BLaER1 (cell line): ENCODE results near the gene DNPEP.

ENCODE experiments used
- H3K27ac ChIP-seq: shearing (Covaris generic); formaldehyde crosslinking; 2 replicates; pipeline ENCODE4 v1.8.1; 2022
- H3K27me3 ChIP-seq: shearing (Covaris generic); formaldehyde crosslinking; 2 replicates; pipeline ENCODE4 v1.8.1; 2022
- H3K36me3 ChIP-seq: shearing (Covaris generic); formaldehyde crosslinking; 2 replicates; pipeline ENCODE4 v1.8.1; 2022
- H3K4me1 ChIP-seq: shearing (Covaris generic); formaldehyde crosslinking; 2 replicates; pipeline ENCODE4 v1.8.1; 2022
- H3K4me2 ChIP-seq: shearing (Covaris generic); formaldehyde crosslinking; 2 replicates; pipeline ENCODE4 v1.8.1; 2022
- H3K4me3 ChIP-seq: shearing (Covaris generic); formaldehyde crosslinking; 2 replicates; pipeline ENCODE4 v1.8.1; 2022
- H3K9ac ChIP-seq: shearing (Covaris generic); formaldehyde crosslinking; 2 replicates; pipeline ENCODE4 v1.8.1; 2022
- H3K9me3 ChIP-seq: shearing (Covaris generic); formaldehyde crosslinking; 2 replicates; pipeline ENCODE4 v1.8.1; 2022
- H4K20me1 ChIP-seq: shearing (Covaris generic); formaldehyde crosslinking; 2 replicates; pipeline ENCODE4 v1.8.1; 2022
- Cebpa-rat ChIP-seq: shearing (Covaris generic); IDR thresholded peaks from 2 replicates; pipeline ENCODE4 v1.8.1; 2022

Gene DNPEP

DNA sequence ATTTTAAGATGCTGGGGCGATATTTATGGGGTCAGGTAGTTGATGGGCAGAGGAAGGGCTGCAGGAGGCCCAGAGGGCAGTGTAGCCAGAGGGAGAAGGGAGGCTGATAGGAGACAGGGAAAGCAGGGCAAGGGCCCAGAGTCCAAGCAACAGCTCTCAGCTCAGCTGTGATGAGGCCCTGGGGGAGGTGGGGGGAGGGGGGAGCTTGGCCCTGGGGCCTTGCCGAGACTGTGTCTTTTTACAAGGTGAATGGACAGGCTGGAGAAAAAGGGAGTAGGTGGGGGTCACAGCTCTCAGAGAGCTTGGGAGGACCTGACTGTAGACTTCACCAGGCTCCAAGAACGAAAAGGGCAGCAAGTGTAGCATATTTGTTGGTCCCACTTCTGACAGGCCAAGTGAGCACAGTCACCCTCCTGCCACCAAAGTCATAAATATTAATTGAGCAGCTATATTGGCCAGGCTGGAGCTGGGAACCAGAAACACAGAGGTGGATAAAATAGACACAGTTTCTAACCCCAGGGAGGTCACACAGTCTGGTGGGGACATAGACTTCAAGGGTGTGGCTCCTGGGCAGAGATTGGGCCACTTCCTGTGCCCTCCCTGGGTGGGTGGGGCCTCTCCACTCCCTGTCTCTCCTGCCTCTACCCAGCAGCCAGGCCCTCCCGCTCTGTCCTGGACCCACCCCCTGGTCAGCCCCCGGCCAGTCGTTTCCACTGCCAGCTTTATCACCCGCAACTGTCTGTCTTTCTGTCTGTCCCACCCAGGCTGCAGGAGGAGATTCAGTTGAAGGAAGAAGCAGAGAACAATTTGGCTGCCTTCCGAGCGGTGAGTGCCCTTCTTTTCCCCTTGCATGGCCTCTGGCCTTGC, 31.9 kb upstream of the DNPEP start:
- TF ChIP-seq Cebpa-rat = no peak
- Histone ChIP-seq H4K20me1 (no peaks in the 10 kb centered on the region), H3K9me3 (no peaks in the 10 kb centered on the region), H3K4me1 (peaks cover 29% of the 10 kb centered on the region), H3K36me3 (no peaks in the 10 kb centered on the region), H3K4me3 (no peak overlapping the region), H3K4me2 (no peak overlapping the region), H3K9ac (no peak overlapping the region), H3K27ac (no peak overlapping the region), H3K27me3 (no peaks in the 10 kb centered on the region)

DNA sequence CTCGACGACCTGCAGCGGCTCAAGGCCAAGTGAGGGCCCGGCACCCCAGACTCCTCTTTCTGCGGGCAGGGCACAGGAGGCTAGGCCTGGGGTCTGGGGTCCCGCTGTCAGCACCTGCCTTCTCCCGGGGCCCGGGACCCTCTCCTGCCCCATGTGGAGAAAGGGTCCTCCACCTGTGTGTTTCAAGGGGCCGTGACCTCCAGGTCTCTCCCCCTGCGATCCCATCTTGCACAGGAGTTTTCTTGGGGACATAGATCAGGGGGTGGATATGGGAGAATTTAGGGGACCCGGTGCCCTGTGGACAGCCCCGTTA, 31.3 kb upstream of the DNPEP start:
- TF ChIP-seq Cebpa-rat = no peak
- Histone ChIP-seq H3K9ac (no peak overlapping the region), H3K36me3 (no peaks in the 10 kb centered on the region), H3K4me3 (no peak overlapping the region), H3K4me1 (peaks cover 29% of the 10 kb centered on the region), H3K27me3 (no peaks in the 10 kb centered on the region), H3K4me2 (no peak overlapping the region), H3K27ac (no peak overlapping the region), H3K9me3 (no peaks in the 10 kb centered on the region), H4K20me1 (no peaks in the 10 kb centered on the region)

DNA sequence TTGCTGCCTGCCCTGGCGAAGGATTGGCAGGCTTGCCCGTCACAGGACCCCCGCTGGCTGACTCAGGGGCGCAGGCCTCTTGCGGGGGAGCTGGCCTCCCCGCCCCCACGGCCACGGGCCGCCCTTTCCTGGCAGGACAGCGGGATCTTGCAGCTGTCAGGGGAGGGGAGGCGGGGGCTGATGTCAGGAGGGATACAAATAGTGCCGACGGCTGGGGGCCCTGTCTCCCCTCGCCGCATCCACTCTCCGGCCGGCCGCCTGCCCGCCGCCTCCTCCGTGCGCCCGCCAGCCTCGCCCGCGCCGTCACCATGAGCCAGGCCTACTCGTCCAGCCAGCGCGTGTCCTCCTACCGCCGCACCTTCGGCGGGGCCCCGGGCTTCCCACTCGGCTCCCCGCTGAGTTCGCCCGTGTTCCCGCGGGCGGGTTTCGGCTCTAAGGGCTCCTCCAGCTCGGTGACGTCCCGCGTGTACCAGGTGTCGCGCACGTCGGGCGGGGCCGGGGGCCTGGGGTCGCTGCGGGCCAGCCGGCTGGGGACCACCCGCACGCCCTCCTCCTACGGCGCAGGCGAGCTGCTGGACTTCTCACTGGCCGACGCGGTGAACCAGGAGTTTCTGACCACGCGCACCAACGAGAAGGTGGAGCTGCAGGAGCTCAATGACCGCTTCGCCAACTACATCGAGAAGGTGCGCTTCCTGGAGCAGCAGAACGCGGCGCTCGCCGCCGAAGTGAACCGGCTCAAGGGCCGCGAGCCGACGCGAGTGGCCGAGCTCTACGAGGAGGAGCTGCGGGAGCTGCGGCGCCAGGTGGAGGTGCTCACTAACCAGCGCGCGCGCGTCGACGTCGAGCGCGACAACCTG, 30.7 kb upstream of the DNPEP start, which contains the start of gene DES:
Gene DES, plus strand, starts transcription at position 223 of the 857 bp plus-strand sequence. Its CDS starts 86 bp downstream, at position 309.
- no peaks in the 10 kb centered on the region for H3K27me3 ChIP-seq
- no peaks in the 10 kb centered on the region for H4K20me1 ChIP-seq
- no peak within 1 kb of the TSS for H3K4me3 ChIP-seq
- no peak within 1 kb of the TSS for H3K9ac ChIP-seq
- peak within 1 kb of the TSS; percentile 55 for H3K4me2 ChIP-seq
- H3K36me3 ChIP-seq = no peaks in the 10 kb centered on the region
- peaks cover 29% of the 10 kb centered on the region for H3K4me1 ChIP-seq
- H3K27ac ChIP-seq = no peak within 1 kb of the TSS
- TF ChIP-seq Cebpa-rat = no peak
- no peaks in the 10 kb centered on the region for H3K9me3 ChIP-seq

DNA sequence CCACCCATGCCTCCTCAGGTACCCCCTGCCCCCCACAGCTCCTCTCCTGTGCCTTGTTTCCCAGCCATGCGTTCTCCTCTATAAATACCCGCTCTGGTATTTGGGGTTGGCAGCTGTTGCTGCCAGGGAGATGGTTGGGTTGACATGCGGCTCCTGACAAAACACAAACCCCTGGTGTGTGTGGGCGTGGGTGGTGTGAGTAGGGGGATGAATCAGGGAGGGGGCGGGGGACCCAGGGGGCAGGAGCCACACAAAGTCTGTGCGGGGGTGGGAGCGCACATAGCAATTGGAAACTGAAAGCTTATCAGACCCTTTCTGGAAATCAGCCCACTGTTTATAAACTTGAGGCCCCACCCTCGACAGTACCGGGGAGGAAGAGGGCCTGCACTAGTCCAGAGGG, 29.7 kb upstream of the DNPEP start:
- Histone ChIP-seq H4K20me1 (no peaks in the 10 kb centered on the region), H3K4me1 (peaks cover 29% of the 10 kb centered on the region), H3K27ac (no peak overlapping the region), H3K36me3 (no peaks in the 10 kb centered on the region), H3K27me3 (no peaks in the 10 kb centered on the region), H3K9ac (no peak overlapping the region), H3K4me2 (peak overlapping the region; percentile 55), H3K9me3 (peaks cover 2% of the 10 kb centered on the region; the same call in 1 of the 2 replicates), H3K4me3 (no peak overlapping the region)
- no peak for TF ChIP-seq Cebpa-rat

DNA sequence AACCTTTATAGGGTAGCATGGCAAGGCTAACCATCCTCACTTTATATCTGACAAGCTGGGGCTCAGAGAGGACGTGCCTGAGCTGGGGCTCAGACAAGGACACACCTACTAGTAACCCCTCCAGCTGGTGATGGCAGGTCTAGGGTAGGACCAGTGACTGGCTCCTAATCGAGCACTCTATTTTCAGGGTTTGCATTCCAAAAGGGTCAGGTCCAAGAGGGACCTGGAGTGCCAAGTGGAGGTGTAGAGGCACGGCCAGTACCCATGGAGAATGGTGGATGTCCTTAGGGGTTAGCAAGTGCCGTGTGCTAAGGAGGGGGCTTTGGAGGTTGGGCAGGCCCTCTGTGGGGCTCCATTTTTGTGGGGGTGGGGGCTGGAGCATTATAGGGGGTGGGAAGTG, 29.2 kb upstream of the DNPEP start:
- peaks cover 4% of the 10 kb centered on the region; the same call in 1 of the 2 replicates for H3K9me3 ChIP-seq
- no peak for TF ChIP-seq Cebpa-rat
- H3K27me3 ChIP-seq = no peaks in the 10 kb centered on the region
- H3K9ac ChIP-seq = no peak overlapping the region
- H3K4me3 ChIP-seq = no peak overlapping the region
- H4K20me1 ChIP-seq = no peaks in the 10 kb centered on the region
- peak overlapping the region; percentile 55 for H3K4me2 ChIP-seq
- H3K4me1 ChIP-seq = peaks cover 29% of the 10 kb centered on the region
- H3K27ac ChIP-seq = no peak overlapping the region
- H3K36me3 ChIP-seq = no peaks in the 10 kb centered on the region

DNA sequence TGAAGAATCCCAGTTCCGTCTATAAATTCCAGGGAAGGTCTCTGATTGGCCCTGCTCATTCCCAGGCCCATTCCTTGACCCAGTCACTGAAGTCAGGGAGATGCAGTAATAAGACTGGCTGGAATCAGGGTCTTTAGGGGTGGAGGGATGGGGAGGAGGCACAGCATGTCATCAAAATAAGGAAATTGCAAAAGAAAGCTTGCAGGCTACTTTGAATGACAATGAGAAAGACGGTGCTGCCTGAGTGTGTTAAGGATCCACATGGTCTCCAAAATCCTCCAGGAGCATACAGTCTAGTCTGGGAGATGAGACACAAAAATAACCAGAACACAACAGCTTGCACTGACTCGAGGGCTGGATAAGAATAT, 28.5 kb upstream of the DNPEP start:
- no peaks in the 10 kb centered on the region for H3K27me3 ChIP-seq
- peaks cover 29% of the 10 kb centered on the region for H3K4me1 ChIP-seq
- H3K9me3 ChIP-seq = peaks cover 4% of the 10 kb centered on the region; the same call in 1 of the 2 replicates
- H3K27ac ChIP-seq = no peak overlapping the region
- TF ChIP-seq Cebpa-rat = no peak
- H4K20me1 ChIP-seq = no peaks in the 10 kb centered on the region
- no peak overlapping the region for H3K9ac ChIP-seq
- H3K4me3 ChIP-seq = no peak overlapping the region
- no peaks in the 10 kb centered on the region for H3K36me3 ChIP-seq
- no peak overlapping the region for H3K4me2 ChIP-seq

DNA sequence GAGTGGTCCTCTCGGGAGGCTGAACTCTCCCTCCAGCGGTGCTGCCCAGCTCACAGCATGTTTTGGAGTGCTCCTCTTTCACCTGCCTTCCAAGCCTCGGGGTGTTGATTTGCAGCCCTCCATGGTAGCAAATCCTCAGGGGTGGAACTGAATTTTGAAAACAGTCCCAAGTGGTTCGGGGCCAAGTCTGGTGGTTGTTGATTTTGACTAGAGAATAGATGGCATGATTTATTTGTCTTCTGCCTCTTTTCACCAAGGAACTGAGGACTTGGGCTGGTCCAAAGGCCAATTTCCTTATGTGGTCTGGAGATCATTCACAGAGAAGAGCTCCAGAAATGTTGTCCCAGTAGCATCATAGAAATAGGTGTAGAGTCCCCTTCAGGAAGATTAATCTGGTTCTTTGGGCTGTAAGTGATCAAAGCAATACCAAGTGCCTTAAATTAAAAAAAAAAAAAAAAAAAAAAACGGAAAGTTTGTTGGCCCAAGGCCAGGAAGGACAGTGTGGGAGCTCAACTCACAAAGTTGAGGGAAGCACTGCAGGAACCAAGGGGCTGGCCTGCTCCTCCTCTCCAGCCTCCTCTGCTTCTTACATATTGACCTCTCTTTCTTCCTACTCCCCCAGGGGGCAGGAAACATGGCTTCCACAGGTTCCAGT, 28.0 kb upstream of the DNPEP start:
- Histone ChIP-seq H3K27me3 (no peaks in the 10 kb centered on the region), H3K4me1 (peaks cover 29% of the 10 kb centered on the region), H3K9ac (no peak overlapping the region), H3K4me3 (no peak overlapping the region), H3K27ac (no peak overlapping the region), H3K36me3 (no peaks in the 10 kb centered on the region), H3K9me3 (peaks cover 4% of the 10 kb centered on the region; the same call in 1 of the 2 replicates), H3K4me2 (0 out of 2 replicates have a peak overlapping the region, but pooled peaks have one; percentile 12), H4K20me1 (no peaks in the 10 kb centered on the region)
- TF ChIP-seq Cebpa-rat = no peak

DNA sequence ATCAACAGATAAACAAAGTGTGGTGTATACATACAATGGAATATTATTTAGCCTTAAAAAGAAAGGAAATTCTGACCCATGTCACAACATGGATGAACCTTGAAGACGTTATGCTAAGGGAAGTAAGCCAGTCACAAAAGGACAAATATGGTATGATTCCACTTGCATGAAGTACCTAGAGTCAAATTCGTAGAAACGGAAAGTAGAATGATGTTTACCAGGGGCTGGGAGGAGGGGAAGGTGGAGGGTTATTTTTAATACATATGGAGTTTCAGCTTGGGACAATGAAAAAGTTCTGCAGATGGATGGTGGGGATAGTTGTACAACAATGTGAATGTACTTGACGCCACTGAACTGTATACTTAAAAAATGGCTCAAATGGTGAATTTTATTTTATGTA, 27.1 kb upstream of the DNPEP start:
- Histone ChIP-seq H3K4me1 (peaks cover 29% of the 10 kb centered on the region), H3K27ac (no peak overlapping the region), H3K4me2 (no peak overlapping the region), H3K27me3 (no peaks in the 10 kb centered on the region), H3K9ac (no peak overlapping the region), H4K20me1 (no peaks in the 10 kb centered on the region), H3K9me3 (peaks cover 4% of the 10 kb centered on the region; the same call in 1 of the 2 replicates), H3K4me3 (no peak overlapping the region), H3K36me3 (no peaks in the 10 kb centered on the region)
- no peak for TF ChIP-seq Cebpa-rat

DNA sequence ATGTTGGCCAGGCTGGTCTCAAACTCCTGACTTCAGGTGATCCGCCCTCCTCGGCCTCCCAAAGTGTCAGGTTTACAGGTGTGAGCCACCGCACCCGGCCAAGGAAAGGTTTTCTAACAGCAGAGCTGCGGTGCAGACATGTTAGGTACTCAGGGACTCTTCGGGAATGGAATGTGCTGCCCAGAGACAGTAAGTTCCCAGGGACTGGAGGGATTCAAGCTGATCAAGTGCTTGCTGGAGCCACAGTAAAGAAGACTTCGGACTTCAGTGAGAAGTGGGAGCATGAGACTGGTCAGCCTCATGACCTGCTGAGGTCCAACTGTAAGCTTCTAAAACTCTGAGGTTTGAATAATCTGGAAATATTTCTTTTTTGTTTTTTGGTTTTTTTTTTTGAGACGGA, 22.7 kb upstream of the DNPEP start:
- H3K9ac ChIP-seq = no peak overlapping the region
- no peak overlapping the region for H3K27ac ChIP-seq
- peaks cover 4% of the 10 kb centered on the region; the same call in 1 of the 2 replicates for H3K9me3 ChIP-seq
- TF ChIP-seq Cebpa-rat = no peak
- H3K4me2 ChIP-seq = no peak overlapping the region
- no peaks in the 10 kb centered on the region for H4K20me1 ChIP-seq
- H3K27me3 ChIP-seq = no peaks in the 10 kb centered on the region
- H3K4me1 ChIP-seq = peaks cover 1% of the 10 kb centered on the region; the same call in 1 of the 2 replicates
- no peaks in the 10 kb centered on the region for H3K36me3 ChIP-seq
- no peak overlapping the region for H3K4me3 ChIP-seq
